Neural progenitor cell (in vitro differentiated cells): ENCODE results near the gene TRPM3. TPM values are rescaled to one million over a fixed set of nuclear protein-coding genes. Genes with fewer than 3 reads are reported as not detected.

Source experiments
- DNase-seq: peaks from one replicate; pipeline ENCODE4 v3.0.0-alpha.2; 2016; ENCODE audit warnings: low spot score
- H2AFZ ChIP-seq: fragments of 200-600 bp; sonication (generic); replicated peaks from 2 replicates; pipeline ENCODE4 v1.6.1; 2016; ENCODE audit warnings: antibody characterized with exemption
- H3F3A ChIP-seq: fragments of 200-600 bp; sonication (generic); 2 replicates; pipeline ENCODE4 v1.6.1; 2016; ENCODE audit warnings: antibody characterized with exemption, low read depth
- H3K27ac ChIP-seq: fragments of 200-600 bp; sonication (generic); 2 replicates; pipeline ENCODE4 v1.5.1; 2016; ENCODE audit warnings: mild to moderate bottlenecking
- H3K27me3 ChIP-seq: fragments of 200-600 bp; sonication (generic); 2 replicates; pipeline ENCODE4 v1.6.1; 2016; ENCODE audit warnings: mild to moderate bottlenecking, moderate library complexity
- H3K36me3 ChIP-seq: fragments of 200-600 bp; sonication (generic); 2 replicates; pipeline ENCODE4 v1.5.1; 2016
- H3K4me1 ChIP-seq: fragments of 200-600 bp; sonication (generic); 2 replicates; pipeline ENCODE4 v1.6.1; 2016; ENCODE audit warnings: mixed run types
- H3K4me2 ChIP-seq: fragments of 200-600 bp; sonication (generic); 2 replicates; pipeline ENCODE4 v1.6.1; 2016
- H3K4me3 ChIP-seq: fragments of 200-600 bp; sonication (generic); 2 replicates; pipeline ENCODE4 v1.5.1; 2016
- H3K79me2 ChIP-seq: fragments of 200-600 bp; sonication (generic); 2 replicates; pipeline ENCODE4 v1.6.1; 2016; ENCODE audit warnings: low read depth
- H3K9ac ChIP-seq: fragments of 200-600 bp; sonication (generic); 2 replicates; pipeline ENCODE4 v1.6.1; 2016
- H3K9me3 ChIP-seq: fragments of 200-600 bp; sonication (generic); 2 replicates; pipeline ENCODE4 v1.5.1; 2016; ENCODE audit warnings: low read depth
- H4K20me1 ChIP-seq: fragments of 200-600 bp; sonication (generic); 2 replicates; pipeline ENCODE4 v1.6.1; 2016; ENCODE audit warnings: low read depth
- H3K27ac Mint-ChIP-seq: 3 replicates; pipeline ENCODE4 v1.8.0; 2021; ENCODE audit warnings: mixed read lengths
- H3K27me3 Mint-ChIP-seq: 2 replicates; pipeline ENCODE4 v1.8.0; 2022; ENCODE audit warnings: low read depth, mild to moderate bottlenecking, inconsistent platforms, moderate library complexity, mixed read lengths; ENCODE audit not compliant: insufficient read depth
- H3K36me3 Mint-ChIP-seq: 3 replicates; pipeline ENCODE4 v1.8.0; 2021; ENCODE audit warnings: mixed read lengths
- H3K4me1 Mint-ChIP-seq: 3 replicates; pipeline ENCODE4 v1.8.0; 2021; ENCODE audit warnings: mixed read lengths
- H3K4me3 Mint-ChIP-seq: 3 replicates; pipeline ENCODE4 v1.8.0; 2021; ENCODE audit warnings: mild to moderate bottlenecking, moderate library complexity, mixed read lengths
- H3K9me3 Mint-ChIP-seq: 3 replicates; pipeline ENCODE4 v1.8.0; 2020; ENCODE audit warnings: mixed read lengths
- CTCF ChIP-seq: fragments of 200-600 bp; sonication (generic); IDR thresholded peaks from 2 replicates; pipeline ENCODE4 v1.5.1; 2017; ENCODE audit warnings: antibody characterized with exemption, mild to moderate bottlenecking
- EZH2 ChIP-seq: fragments of 200-600 bp; sonication (generic); IDR thresholded peaks from 2 replicates; pipeline ENCODE4 v1.6.1; 2017; ENCODE audit warnings: antibody characterized with exemption, mild to moderate bottlenecking, moderate library complexity
- EZH2phosphoT487 ChIP-seq: fragments of 200-600 bp; sonication (generic); IDR thresholded peaks from 2 replicates; pipeline ENCODE4 v1.6.1; 2017; ENCODE audit warnings: antibody characterized with exemption
- total RNA-seq: library from RNA; depleted of rRNA; stranded (reverse); fragments of >200 nt; gene quantifications from 2 replicates; pipeline ENCODE4 v1.2.3, GENCODE V29; 2015; ENCODE audit warnings: low replicate concordance

TRPM3 gene
- total RNA-seq, 1 donor from 2014 or later = 37.2 TPM

- H3K27me3 ChIP-seq = no peaks in the 10 kb centered on the region
- Mint-ChIP-seq H3K4me1 (peaks cover 16% of the 10 kb centered on the region), H3K27ac (no peak overlapping the region), H3K36me3 (no peaks in the 10 kb centered on the region), H3K9me3 (peaks cover 5% of the 10 kb centered on the region), H3K27me3 (peaks cover 16% of the 10 kb centered on the region), H3K4me3 (no peak overlapping the region)
- H3K27ac ChIP-seq = no peak overlapping the region
- peaks cover 10% of the 10 kb centered on the region for H3K4me1 ChIP-seq
- H3K4me3 ChIP-seq = no peak overlapping the region
- no peak overlapping the region for H3K4me2 ChIP-seq
- no peaks in the 10 kb centered on the region for H3K79me2 ChIP-seq
- no peaks in the 10 kb centered on the region for H3K36me3 ChIP-seq
- no peaks in the 10 kb centered on the region for H3F3A ChIP-seq
- no peak overlapping the region for H3K9ac ChIP-seq
- DNase-seq = peak; percentile 73
- no peaks in the 10 kb centered on the region for H3K9me3 ChIP-seq
- TF ChIP-seq EZH2 (no peak), CTCF (peak; percentile 77)
- H4K20me1 ChIP-seq = no peaks in the 10 kb centered on the region
- H2AFZ ChIP-seq = no peak overlapping the region
These were observed 636.9 kb downstream of the TRPM3 start for GRCh38 chr9:70484232-70485130.

GRCh38 chr9:70481471-70481870 lies 640.0 kb downstream of the TRPM3 start:
- Histone ChIP-seq H3K27ac (no peak overlapping the region), H3K4me1 (peaks cover 11% of the 10 kb centered on the region), H4K20me1 (no peaks in the 10 kb centered on the region), H2AFZ (no peak overlapping the region), H3K9me3 (no peaks in the 10 kb centered on the region), H3K79me2 (no peaks in the 10 kb centered on the region), H3K4me2 (no peak overlapping the region), H3K27me3 (no peaks in the 10 kb centered on the region), H3F3A (no peaks in the 10 kb centered on the region), H3K4me3 (no peak overlapping the region), H3K9ac (no peak overlapping the region), H3K36me3 (no peaks in the 10 kb centered on the region)
- H3K4me3 Mint-ChIP-seq = no peak overlapping the region
- TF ChIP-seq CTCF = no peak
- TF ChIP-seq EZH2 = no peak
- TF ChIP-seq EZH2phosphoT487 = no peak
- no peak overlapping the region for H3K27ac Mint-ChIP-seq
- no peaks in the 10 kb centered on the region for H3K36me3 Mint-ChIP-seq
- H3K9me3 Mint-ChIP-seq = peaks cover 5% of the 10 kb centered on the region
- DNase-seq = no peak
- H3K4me1 Mint-ChIP-seq = peaks cover 21% of the 10 kb centered on the region
- peaks cover 14% of the 10 kb centered on the region for H3K27me3 Mint-ChIP-seq

- Mint-ChIP-seq H3K9me3 (peaks cover 5% of the 10 kb centered on the region), H3K27ac (peak overlapping the region; percentile 39), H3K4me1 (peaks cover 21% of the 10 kb centered on the region), H3K36me3 (no peaks in the 10 kb centered on the region), H3K27me3 (peaks cover 14% of the 10 kb centered on the region), H3K4me3 (no peak overlapping the region)
- no peak overlapping the region for H3K9ac ChIP-seq
- H3K4me3 ChIP-seq = no peak overlapping the region
- no peak overlapping the region for H2AFZ ChIP-seq
- TF ChIP-seq EZH2phosphoT487 = no peak
- no peak for TF ChIP-seq CTCF
- TF ChIP-seq EZH2 = no peak
- no peaks in the 10 kb centered on the region for H3K27me3 ChIP-seq
- H3K4me1 ChIP-seq = peaks cover 11% of the 10 kb centered on the region
- no peaks in the 10 kb centered on the region for H4K20me1 ChIP-seq
- H3K27ac ChIP-seq = no peak overlapping the region
- H3K9me3 ChIP-seq = no peaks in the 10 kb centered on the region
- DNase-seq = no peak
- no peaks in the 10 kb centered on the region for H3K79me2 ChIP-seq
- no peaks in the 10 kb centered on the region for H3F3A ChIP-seq
- peak overlapping the region; percentile 21 for H3K4me2 ChIP-seq
- H3K36me3 ChIP-seq = no peaks in the 10 kb centered on the region
These were observed 640.9 kb downstream of the TRPM3 start for GRCh38 chr9:70480405-70480980.
